GM21367 (cell line): ENCODE results near the gene PRSS2.
"Not testable (repeated sequence)": the region's sequence is repeated elsewhere in the genome, so short reads cannot be mapped to it uniquely, and the experiment has no call there.

ENCODE experiments used
- ATAC-seq: cut with Tn5 transposase; IDR thresholded peaks from one replicate; pipeline ENCODE4 v1.9.1; 2021; ENCODE audit not compliant: unreplicated experiment

PRSS2 gene

DNA sequence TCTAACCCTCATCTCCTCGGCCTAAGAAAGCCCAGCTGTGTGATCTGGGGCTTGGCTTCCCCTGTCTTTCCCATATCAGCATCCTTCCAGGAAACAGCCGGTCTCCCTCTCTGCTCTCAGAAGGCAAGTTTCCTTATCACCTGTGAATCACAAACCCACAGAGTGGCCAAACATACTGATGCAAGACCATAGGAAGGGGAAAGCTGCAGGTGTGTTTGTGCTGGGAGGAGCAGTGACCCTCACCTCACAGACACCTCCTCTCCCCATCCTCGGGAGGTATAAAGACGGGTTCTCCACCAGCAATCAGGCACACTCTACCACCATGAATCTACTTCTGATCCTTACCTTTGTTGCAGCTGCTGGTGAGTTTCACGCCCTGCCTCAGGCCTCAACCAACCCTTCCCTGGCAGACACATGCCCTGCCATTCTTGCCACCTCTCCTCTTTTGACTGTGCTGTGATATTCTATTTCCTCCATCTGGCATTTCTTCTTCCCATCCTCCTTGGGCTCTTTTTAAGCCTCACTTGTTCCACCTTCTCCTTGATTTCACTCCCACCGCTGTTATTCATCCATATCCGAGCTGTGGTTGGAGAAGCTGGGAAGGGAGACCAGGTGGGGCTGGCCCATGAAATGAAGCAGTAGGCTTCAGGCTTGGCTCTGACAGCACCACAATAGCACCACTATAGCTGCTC is at the start of gene PRSS2:
Gene PRSS2 (plus strand): TSS at position 310 of the 692 bp plus-strand sequence. CDS start 13 bp downstream, at position 323.
- no peak for ATAC-seq

- ATAC-seq, result no peak
These were observed 49.8 kb upstream of the PRSS2 start for GRCh38 chr7:142720986-142721385.

DNA sequence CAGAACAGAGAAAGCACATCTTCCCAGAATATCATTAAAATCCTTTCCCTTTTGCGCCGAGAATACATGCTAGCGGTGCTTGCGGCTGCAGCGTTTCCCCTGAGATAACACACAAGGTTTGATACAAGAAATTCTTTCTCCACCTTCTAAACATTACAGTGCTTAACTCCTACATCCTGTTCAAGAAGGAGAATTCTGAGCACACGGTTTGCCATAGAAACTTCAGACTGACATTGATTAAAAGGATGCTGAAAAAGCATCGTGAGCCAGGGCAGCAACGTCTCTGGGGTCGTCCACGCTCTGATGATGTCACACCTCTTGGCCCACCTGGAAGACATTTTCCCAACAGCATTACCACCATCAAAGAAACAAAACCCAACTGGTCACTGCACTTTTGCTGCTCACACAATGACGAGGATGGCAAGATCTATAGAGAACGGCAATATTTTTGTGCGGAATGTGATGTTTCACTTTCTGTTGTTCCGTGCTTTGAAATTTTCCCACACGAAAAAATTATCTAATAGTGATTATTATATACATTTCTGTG is 48.4 kb upstream of the PRSS2 start:
- ATAC-seq, result no peak

DNA sequence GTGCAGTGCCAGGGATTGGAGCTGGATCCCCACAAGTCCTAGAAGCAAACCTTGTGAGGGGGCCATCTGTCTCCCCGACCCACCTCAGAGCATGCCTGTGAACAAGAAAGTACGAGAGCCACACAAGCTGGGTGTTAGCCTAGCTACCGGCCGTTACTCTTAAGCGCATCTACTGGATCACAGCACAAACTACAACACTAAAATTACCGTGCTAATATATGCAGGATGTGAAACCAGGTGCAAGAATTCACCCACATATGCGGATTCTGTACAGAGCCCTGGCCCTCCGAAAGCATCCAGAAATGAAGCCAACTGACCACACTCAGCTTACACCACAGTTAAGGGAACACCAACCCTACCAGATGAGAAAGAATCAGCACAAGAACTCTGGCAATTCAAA is 37.5 kb upstream of the PRSS2 start:
- ATAC-seq, result no peak

GRCh38 chr7:142739923-142740492 is 30.8 kb upstream of the PRSS2 start:
- ATAC-seq, result peak; percentile 97

DNA sequence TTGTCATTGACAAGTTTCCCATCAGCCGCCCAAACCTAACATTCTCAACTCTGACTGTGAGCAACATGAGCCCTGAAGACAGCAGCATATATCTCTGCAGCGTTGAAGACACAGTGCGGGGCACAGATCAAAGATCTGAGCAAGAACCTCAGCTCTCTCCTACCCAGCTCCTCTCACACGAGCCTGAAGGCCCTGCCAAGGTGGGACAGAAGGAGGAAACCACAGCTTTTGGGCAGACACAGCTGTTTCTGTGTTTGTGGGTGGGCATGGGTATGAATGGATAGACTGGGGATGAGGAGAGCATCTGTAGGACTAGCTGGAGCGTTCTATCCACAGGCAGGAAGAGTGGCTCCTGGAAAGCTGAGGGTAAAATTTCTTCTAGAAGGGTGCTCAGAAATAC is 30.0 kb upstream of the PRSS2 start:
- no peak for ATAC-seq

DNA sequence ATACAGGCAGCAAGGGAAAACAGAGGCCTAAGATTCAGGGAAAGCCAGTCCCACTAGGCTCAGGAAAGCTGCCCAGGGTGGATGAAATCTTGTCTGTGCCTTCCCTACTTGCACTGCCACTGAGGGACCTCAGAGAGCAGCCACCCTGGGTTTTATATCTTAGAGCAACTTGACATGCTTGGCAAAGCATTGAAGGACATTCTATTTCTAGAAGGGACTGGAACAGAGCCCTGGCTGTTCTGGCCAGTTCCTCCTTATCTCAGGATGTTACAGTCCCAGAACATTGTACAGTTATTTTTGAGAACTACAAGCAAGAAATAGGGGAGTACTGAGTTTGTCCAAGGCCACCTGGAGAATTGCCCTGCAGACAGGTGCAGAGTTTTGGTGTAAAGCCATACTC is 28.8 kb upstream of the PRSS2 start:
- ATAC-seq, result not testable (repeated sequence)

GRCh38 chr7:142745091-142745635 is 25.6 kb upstream of the PRSS2 start:
- no peak for ATAC-seq

DNA sequence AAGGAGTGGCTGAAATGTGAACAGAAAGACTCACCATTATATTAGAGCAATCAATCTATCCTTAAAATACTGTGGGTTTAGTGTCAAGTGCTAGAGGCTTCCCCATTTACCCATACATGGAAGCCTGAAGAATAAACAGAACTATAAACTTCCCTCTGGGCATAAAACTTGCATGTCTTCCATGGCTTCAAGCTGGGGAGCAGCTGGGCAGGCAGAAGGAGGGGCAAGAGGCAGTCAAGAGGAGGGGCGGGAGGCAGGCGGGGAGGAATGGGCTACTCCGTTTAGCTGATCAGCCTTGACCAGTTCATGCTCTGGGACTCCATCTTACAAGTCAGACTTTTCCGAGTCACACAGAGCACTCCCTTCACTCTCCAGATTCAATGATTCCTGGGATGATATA is 25.0 kb upstream of the PRSS2 start:
- ATAC-seq, result no peak

GRCh38 chr7:142746264-142746663 is 24.5 kb upstream of the PRSS2 start:
- no peak for ATAC-seq

DNA sequence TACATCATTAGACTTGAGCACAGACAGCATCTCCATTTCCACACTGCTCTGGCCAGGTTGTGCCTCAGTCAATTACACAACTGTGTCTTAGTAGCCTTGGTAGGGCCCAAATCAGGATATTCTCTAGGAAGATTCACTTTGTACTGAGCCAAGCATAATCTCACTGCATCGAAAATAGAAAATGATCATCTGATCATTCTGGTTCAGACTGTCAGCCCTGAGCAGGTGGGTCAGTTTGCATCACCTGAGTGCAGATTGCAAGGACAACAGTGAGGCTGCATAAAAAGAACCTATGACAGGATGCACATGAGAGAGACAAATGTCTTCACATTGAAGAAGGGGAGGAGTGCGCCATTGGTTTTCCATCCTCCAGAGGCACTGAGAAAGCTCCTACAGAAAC is 22.4 kb upstream of the PRSS2 start:
- ATAC-seq, result not testable (repeated sequence)

DNA sequence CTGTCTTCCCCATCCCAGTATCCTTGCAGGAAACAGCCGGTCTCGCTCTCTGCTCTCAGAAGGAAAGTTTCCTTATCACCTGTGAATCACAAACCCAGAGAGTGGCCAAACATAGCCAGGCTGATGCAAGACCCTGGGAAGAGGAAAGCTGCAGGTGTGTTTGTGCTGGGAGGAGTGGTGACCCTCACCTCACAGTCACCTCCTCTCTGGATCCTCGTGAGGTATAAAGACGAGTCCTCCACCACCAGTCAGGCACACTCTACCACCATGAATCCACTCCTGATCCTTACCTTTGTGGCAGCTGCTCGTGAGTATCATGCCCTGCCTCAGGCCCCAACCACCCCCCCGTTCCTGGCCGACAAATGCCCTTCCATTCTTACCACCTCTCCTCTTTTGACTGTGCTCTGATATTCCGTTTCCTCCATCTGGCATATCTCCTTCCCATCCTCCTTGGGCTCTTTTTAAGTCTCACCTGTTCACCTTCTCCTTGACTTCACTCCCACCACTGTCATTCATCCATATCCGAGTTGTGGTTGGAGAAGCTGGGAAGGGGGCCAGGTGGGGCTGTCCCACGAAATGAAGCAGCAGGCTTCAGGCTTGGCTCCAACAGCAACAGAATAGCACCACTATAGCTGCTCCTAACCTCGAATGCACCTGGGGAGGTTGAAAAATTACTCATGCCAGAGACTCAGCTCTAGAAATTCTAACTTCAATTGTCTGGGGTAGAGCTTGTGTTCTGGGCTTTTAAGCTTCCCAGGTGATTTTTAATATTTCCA is 21.4 kb upstream of the PRSS2 start, which contains the start of gene PRSS1:
Gene PRSS1 (plus strand): TSS at position 255 of the 776 bp plus-strand sequence. CDS start 13 bp downstream, at position 268.
- no peak for ATAC-seq

- ATAC-seq, result no peak
These were observed 20.3 kb upstream of the PRSS2 start for GRCh38 chr7:142750321-142750938.

- not testable (repeated sequence) for ATAC-seq
These were observed 19.1 kb upstream of the PRSS2 start for GRCh38 chr7:142751526-142752175.

- ATAC-seq, result no peak
These were observed 18.2 kb upstream of the PRSS2 start for GRCh38 chr7:142752376-142753225.

- ATAC-seq, result no peak
These were observed 17.4 kb upstream of the PRSS2 start for GRCh38 chr7:142753366-142753765.

- not testable (repeated sequence) for ATAC-seq
These were observed 16.8 kb upstream of the PRSS2 start for GRCh38 chr7:142753925-142754491.

DNA sequence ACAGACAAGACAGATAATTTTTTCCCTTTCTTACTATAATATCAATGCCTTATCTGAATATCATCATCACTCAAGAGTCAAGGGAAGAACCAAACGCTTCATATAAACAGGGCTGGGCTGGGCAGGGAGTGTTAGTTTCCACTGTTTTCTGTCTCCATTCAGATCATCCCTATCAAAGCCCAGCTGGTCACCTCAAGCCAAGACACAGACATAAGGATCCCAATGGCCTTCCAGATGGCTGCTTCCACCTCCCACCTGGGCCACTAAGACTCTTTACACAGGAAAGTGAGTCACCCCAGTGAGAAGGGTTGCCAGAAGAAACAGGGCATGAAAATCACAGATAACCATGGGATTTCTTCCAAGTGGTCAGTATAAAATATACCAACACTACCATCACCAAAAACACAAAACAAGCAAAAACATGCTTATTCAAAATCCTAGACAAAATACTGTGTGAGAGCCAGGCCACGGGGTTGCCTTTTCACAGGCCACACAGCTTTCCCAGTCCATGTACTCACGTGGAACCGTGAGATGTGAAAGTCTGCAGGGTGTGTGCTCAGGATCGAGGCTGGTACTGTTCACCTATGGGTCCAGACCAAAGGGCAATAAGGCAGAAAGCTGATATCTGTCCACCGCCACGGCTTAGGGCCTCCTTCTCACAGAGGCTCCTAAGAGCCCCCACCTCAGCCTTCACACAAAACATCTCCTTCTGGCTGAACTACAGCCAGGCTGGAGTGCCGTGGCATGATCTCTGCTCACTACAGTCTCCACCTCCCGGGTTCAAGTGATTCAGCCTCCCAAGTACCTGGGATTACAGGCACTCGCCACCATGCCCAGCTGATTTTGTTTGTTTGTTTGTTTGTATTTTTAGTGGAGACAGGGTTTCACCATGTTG is 15.8 kb upstream of the PRSS2 start:
- ATAC-seq, result no peak
